ENCODE data around the gene DNMBP. TPM values are rescaled to one million over a fixed set of nuclear protein-coding genes. Genes with fewer than 3 reads are reported as not detected.

DNMBP gene
- total and polyA plus RNA-seq, 8 donors = 8.5 to 44.6 (median 34.7) TPM

DNA sequence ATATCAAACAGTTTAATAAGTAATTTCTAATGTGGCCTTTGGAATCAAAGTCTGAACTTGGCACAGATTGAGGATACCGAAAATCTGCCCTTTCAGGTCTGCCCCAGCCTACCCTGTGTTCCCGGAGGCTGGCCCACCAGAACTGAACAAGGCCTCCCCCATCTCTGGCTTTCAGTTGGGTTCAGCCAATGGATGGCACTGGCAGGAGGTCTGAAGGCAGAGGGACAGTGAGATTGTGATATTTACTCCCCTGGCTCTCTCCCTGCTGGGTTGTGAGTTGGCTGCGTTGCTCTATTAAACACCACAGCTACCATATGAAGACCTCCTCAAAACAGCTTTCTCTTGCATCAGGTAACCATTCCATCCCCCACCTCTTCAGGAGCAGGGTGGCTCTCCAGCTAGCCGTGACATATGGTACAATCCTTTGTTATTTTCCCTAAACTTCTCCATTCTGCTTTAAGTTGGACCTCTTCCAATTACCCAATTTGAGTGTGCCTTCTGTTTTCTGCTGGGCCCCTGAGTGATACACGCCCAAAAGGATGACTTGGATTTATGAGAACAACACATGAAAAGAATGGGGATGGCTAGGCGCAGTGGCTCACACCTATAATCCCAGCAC lies 28.1 kb downstream of the DNMBP start:
- no peaks in the 10 kb centered on the region for H3K36me3 ChIP-seq
- no peak for TF ChIP-seq POLR2AphosphoS5 (IDR thresholded peaks at IDR 0.05)
- TF ChIP-seq CTCF (IDR thresholded peaks at IDR 0.05) = no peak
- no peak for TF ChIP-seq POLR2A (IDR thresholded peaks at IDR 0.05)
- no peak for TF ChIP-seq EP300 (IDR thresholded peaks at IDR 0.05)
- H3K27ac ChIP-seq = peak overlapping the region in 3 of 5 donors; percentile 10 to 31 (median 29)
- H3K4me1 ChIP-seq = peaks cover 8 to 58% (median 34%) of the 10 kb centered on the region in 4 donors
- DNase-seq = no peak
- no peaks in the 10 kb centered on the region for H3K27me3 ChIP-seq
- no peak overlapping the region for H3K4me3 ChIP-seq
- H3K9me3 ChIP-seq = no peaks in the 10 kb centered on the region
- 51 to 70% (median 53%) methylated on average over 6 of the region's 6 CpGs for WGBS, 5 donors
- intact Hi-C loops (cut with DNase I; ENCODE audit: low total_unique reads) = no loop called here

DNA sequence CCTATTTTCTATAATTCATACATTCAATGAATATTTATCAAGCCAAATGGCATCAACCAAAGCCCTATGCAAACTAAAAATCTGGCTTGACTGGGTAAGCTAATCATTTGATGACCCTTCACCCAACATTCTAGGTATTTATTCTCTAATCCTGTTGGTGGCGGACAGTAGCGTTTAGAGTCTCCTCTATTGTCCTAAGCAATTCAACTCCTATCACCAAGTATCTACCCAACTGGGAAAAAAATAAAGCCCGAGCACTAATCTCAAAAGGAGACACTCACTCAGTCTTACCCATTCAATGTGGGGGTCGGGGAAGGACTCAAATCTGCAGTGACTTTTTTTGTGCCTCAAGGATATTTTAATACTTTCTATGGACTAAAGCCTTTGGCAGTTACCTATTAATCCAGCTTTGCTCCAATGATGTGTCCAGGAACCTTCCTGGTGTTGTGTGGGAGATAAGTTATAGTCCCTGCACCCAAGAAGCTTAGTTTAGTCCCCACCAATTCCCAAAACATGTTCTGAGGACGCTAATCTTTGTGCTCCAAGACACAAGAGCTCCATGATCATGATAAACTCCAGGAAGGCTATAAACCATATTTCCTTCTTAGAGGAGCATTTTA lies 30.6 kb downstream of the DNMBP start:
- no peaks in the 10 kb centered on the region for H3K9me3 ChIP-seq
- H3K4me3 ChIP-seq = no peak overlapping the region
- intact Hi-C loops (cut with DNase I; ENCODE audit: low total_unique reads) = no loop called here
- no peak for TF ChIP-seq CTCF (IDR thresholded peaks at IDR 0.05)
- no peak for TF ChIP-seq EP300 (IDR thresholded peaks at IDR 0.05)
- TF ChIP-seq POLR2A (IDR thresholded peaks at IDR 0.05) = no peak
- no peak for TF ChIP-seq POLR2AphosphoS5 (IDR thresholded peaks at IDR 0.05)
- no peaks in the 10 kb centered on the region for H3K36me3 ChIP-seq
- 74 to 91% (median 89%) methylated on average over 5 of the region's 5 CpGs for WGBS, 5 donors
- DNase-seq = no peak
- H3K27ac ChIP-seq = no peak overlapping the region
- peaks cover 12 to 71% (median 35%) of the 10 kb centered on the region in 4 donors for H3K4me1 ChIP-seq
- no peaks in the 10 kb centered on the region for H3K27me3 ChIP-seq

DNA sequence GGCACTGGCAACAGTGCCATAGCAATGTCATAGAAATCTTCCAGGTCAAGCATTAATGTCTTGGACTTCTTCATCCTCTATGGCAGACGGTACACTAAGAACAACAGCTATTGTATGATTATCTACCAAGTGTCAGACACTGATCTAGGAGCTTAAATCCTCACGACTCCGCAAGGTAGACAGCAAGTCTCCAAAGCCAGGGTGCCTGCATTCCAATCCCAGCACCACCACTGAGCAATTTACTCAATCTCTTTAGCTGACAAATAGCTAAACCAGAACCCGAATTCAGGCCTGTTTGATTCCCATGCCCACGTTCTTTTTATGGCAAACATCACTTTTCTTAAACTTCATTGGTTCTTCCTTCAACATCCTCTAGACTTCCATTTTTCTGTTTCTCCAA lies 31.8 kb downstream of the DNMBP start:
- Histone ChIP-seq H3K4me1 (peaks cover 8 to 59% (median 33%) of the 10 kb centered on the region in 4 donors), H3K4me3 (no peak overlapping the region), H3K36me3 (no peaks in the 10 kb centered on the region), H3K27ac (peak overlapping the region in 4 of 5 donors; percentile 50 to 81 (median 70)), H3K9me3 (no peaks in the 10 kb centered on the region), H3K27me3 (no peaks in the 10 kb centered on the region)
- intact Hi-C loops (cut with DNase I; ENCODE audit: low total_unique reads) = no loop called here
- TF ChIP-seq POLR2AphosphoS5 (IDR thresholded peaks at IDR 0.05) (no peak), CTCF (IDR thresholded peaks at IDR 0.05) (no peak), EP300 (IDR thresholded peaks at IDR 0.05) (no peak), POLR2A (IDR thresholded peaks at IDR 0.05) (no peak)
- no peak for DNase-seq
- 83 to 96% (median 89%) methylated on average over 5 of the region's 5 CpGs for WGBS, 5 donors

DNA sequence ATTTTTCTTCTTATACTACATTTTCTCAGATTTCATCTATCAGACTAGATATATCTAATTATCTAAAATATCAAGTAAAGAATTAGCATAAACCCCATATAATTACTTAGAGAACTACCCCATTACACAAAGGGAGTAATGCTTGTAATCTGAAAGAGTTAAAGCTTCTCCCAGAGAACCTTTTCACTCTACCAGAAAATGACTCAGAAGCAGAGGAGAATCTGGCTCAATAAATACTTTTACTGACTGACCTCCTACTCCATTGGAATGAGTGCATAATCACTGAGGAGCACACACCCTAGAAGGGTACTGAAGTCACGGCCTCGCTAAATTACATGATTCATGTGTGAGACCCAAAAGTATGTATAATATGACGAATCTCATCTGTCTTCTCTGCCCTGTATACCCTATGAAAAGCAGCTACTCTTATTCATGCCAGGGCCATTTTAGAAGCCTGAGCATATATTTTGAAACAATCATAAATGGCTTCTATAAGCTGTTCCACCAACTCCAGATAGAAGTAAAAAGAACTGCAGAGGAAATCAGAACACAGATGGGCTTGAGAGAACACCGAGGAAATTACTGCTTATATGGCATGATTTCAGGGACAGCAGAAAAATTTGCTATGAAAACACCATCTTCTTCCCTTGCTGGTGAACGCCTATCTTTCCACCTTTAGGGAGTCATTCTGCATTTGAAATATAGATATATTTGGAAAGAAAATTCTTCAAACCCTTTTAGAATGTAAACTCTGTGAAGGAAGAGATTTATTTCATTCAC lies 32.7 kb downstream of the DNMBP start:
- peaks cover 8 to 52% (median 31%) of the 10 kb centered on the region in 4 donors for H3K4me1 ChIP-seq
- intact Hi-C loops (cut with DNase I; ENCODE audit: low total_unique reads) = no loop called here
- H3K27me3 ChIP-seq = no peaks in the 10 kb centered on the region
- H3K9me3 ChIP-seq = no peaks in the 10 kb centered on the region
- H3K4me3 ChIP-seq = no peak overlapping the region
- H3K36me3 ChIP-seq = no peaks in the 10 kb centered on the region
- WGBS, 5 donors = 55 to 78% (median 72%) methylated on average over 5 of the region's 5 CpGs
- H3K27ac ChIP-seq = peak overlapping the region in 4 of 5 donors; percentile 50 to 81 (median 70)
- peak in 1 of 2 donors; percentile 83 for DNase-seq
- no peak for TF ChIP-seq POLR2A (IDR thresholded peaks at IDR 0.05)
- peak in 1 of 3 donors; percentile 78 for TF ChIP-seq POLR2AphosphoS5 (IDR thresholded peaks at IDR 0.05)
- TF ChIP-seq CTCF (IDR thresholded peaks at IDR 0.05) = no peak
- no peak for TF ChIP-seq EP300 (IDR thresholded peaks at IDR 0.05)

Data from stomach (tissue), 9 donors.